B cell (primary cell): ENCODE data around the gene OST4. TPM values are rescaled to one million over a fixed set of nuclear protein-coding genes. Genes with fewer than 3 reads are reported as not detected.

ENCODE experiments used
- ATAC-seq: fragments of 200-7000 bp; cut with Tn5 transposase; one replicate; pipeline ENCODE4 v1.10.0; 2021; ENCODE audit warnings: low read depth, mild to moderate bottlenecking, moderate number of reproducible peaks, moderate library complexity
- CTCF ChIA-PET: fragments of 350-600 bp; sonication (Branson Sonifier 250); formaldehyde crosslinking; loops from one replicate; lab custom pipeline; 2021; ENCODE audit warnings: antibody characterized with exemption, inconsistent platforms; lab: Charles Lee
- POLR2A ChIA-PET: fragments of 350-600 bp; sonication (Branson Sonifier 250); formaldehyde crosslinking; loops from one replicate; lab custom pipeline; 2021; ENCODE audit warnings: antibody characterized with exemption; lab: Charles Lee
- DNase-seq: peaks from one replicate; pipeline ENCODE4 v3.0.0; 2013
- H2AFZ ChIP-seq: 2 replicates; pipeline ENCODE4 v1.6.1; 2012; ENCODE audit warnings: mild to moderate bottlenecking, low read depth, low read length; ENCODE audit not compliant: insufficient read depth, poor library complexity, severe bottlenecking
- H3K27ac ChIP-seq, 2 donors: 1 replicate in 1 of 2; 2 replicates in 1 of 2; pipeline ENCODE4 v1.5.1; 2012 to 2013; ENCODE audit warnings: low read length in 2 of 2, mild to moderate bottlenecking in 2 of 2, moderate library complexity in 1 of 2
- H3K27me3 ChIP-seq, 4 experiments: fragments of 200-600 bp in 1 of 4; sonication (generic) in 1 of 4; replicated peaks in 1 of 4; 1 replicate in 2 of 4; 2 replicates in 2 of 4; pipeline versions ENCODE4 v1.6.1 to v1.7.0; 2013 to 2016; ENCODE audit warnings: low read length in 3 of 4, mild to moderate bottlenecking in 2 of 4, mixed read lengths in 1 of 4, moderate library complexity in 1 of 4; ENCODE audit not compliant: insufficient read depth in 4 of 4, control insufficient read depth in 3 of 4; ENCODE audit errors: control extremely low read depth in 1 of 4
- H3K36me3 ChIP-seq, 2 experiments: replicated peaks in 1 of 2; 1 replicate in 1 of 2; 2 replicates in 1 of 2; pipeline versions ENCODE4 v1.6.1 to v1.7.1; 2013; ENCODE audit warnings: low read length in 1 of 2; ENCODE audit not compliant: insufficient read depth in 2 of 2, control insufficient read depth in 1 of 2; ENCODE audit errors: control extremely low read depth in 1 of 2, extremely low read depth in 1 of 2
- H3K4me1 ChIP-seq, 2 donors: fragments of 200-600 bp in 1 of 2; sonication (generic) in 1 of 2; 1 replicate in 1 of 2; 2 replicates in 1 of 2; pipeline versions ENCODE4 v1.5.1 to v1.6.1; 2013 to 2017; ENCODE audit warnings: low read length in 2 of 2; ENCODE audit not compliant: control insufficient read depth in 2 of 2, insufficient read depth in 2 of 2
- H3K4me2 ChIP-seq: replicated peaks from 2 replicates; pipeline ENCODE3; 2012; ENCODE audit warnings: mild to moderate bottlenecking, low read depth, low read length; ENCODE audit not compliant: poor library complexity, severe bottlenecking
- H3K4me3 ChIP-seq, 5 experiments: fragments of 200-600 bp in 1 of 5; sonication (generic) in 1 of 5; 1 replicate in 3 of 5; 2 replicates in 2 of 5; pipeline versions ENCODE4 v1.5.1 to v1.7.0; 2011 to 2016; ENCODE audit warnings: low read length in 4 of 5, mild to moderate bottlenecking in 4 of 5, low read depth in 2 of 5, control low read depth in 1 of 5, moderate library complexity in 1 of 5; ENCODE audit not compliant: insufficient read depth in 1 of 5; ENCODE audit errors: control extremely low read depth in 1 of 5, extremely low read depth in 1 of 5
- H3K79me2 ChIP-seq: fragments of 200-600 bp; sonication (generic); one replicate; pipeline ENCODE4 v1.6.0; 2016; ENCODE audit warnings: low read length; ENCODE audit not compliant: control insufficient read depth, insufficient read depth
- H3K9ac ChIP-seq: fragments of 200-600 bp; sonication (generic); 2 replicates; pipeline ENCODE4 v1.6.1; 2017; ENCODE audit warnings: mild to moderate bottlenecking, low read length, moderate library complexity
- H3K9me3 ChIP-seq, 3 donors: one replicate each; pipeline versions ENCODE4 v1.6.1 to v1.7.1; 2013; ENCODE audit warnings: low read length in 2 of 3; ENCODE audit not compliant: control insufficient read depth in 2 of 3, insufficient read depth in 1 of 3; ENCODE audit errors: control extremely low read depth in 1 of 3
- H4K20me1 ChIP-seq: 2 replicates; pipeline ENCODE4 v1.6.0; 2012; ENCODE audit warnings: mild to moderate bottlenecking, low read length; ENCODE audit not compliant: insufficient read depth, control insufficient read depth, poor library complexity, severe bottlenecking
- H3K27ac Mint-ChIP-seq: one replicate; pipeline ENCODE4 v1.8.0; 2021; ENCODE audit warnings: mixed read lengths
- H3K27me3 Mint-ChIP-seq: one replicate; pipeline ENCODE4 v1.8.0; 2021; ENCODE audit warnings: mixed read lengths
- H3K4me1 Mint-ChIP-seq: one replicate; pipeline ENCODE4 v1.8.0; 2021; ENCODE audit warnings: mixed read lengths
- H3K4me3 Mint-ChIP-seq: one replicate; pipeline ENCODE4 v1.8.0; 2021; ENCODE audit warnings: mixed read lengths
- H3K9me3 Mint-ChIP-seq: one replicate; pipeline ENCODE4 v1.8.0; 2022; ENCODE audit warnings: mixed read lengths; ENCODE audit not compliant: insufficient read depth
- EZH2 ChIP-seq: IDR thresholded peaks from 2 replicates; pipeline ENCODE4 v1.6.1; 2012; ENCODE audit warnings: borderline replicate concordance, low read depth, mild to moderate bottlenecking, moderate library complexity, low read length; ENCODE audit not compliant: insufficient read depth, poor library complexity, severe bottlenecking
- WGBS: methylation state at CpG from one replicate; pipeline ENCODE4 v1.1.5; 2013; ENCODE audit warnings: missing lambda C conversion rate; ENCODE audit not compliant: insufficient coverage; 5-methylcytosine and 5-hydroxymethylcytosine counted together
- intact Hi-C: fragments of 100-400 bp; cut with micrococcal nuclease; formaldehyde crosslinking; loops from one replicate; pipeline ENCODE4 v1.10.0; 2022
- polyA plus RNA-seq: library from polyadenylated mRNA; depleted of rRNA; stranded (reverse); fragments of >200 nt; gene quantifications from 2 replicates; pipeline ENCODE4 v1.2.3, GENCODE V29; 2012
- total RNA-seq, 2 donors: library from RNA; stranded (reverse); fragments of 120-200 nt in 1 of 2; gene quantifications; 1 replicate in 1 of 2; 2 replicates in 1 of 2; pipeline versions ENCODE4 v1.2.3 to v1.2.4, GENCODE V29; 2013 to 2022
- TF ChIP-seq, protein P1 (sequence below): fragments of 200-600 bp; IDR thresholded peaks from one replicate; pipeline ENCODE4 v1.8.0; 2022; ENCODE audit warnings: antibody characterized with exemption, mild to moderate bottlenecking

Gene OST4
- total and polyA plus RNA-seq, 2 donors (not counting 1 experiment from before 2014, with no cell fraction given): 195 to 257 TPM

DNA sequence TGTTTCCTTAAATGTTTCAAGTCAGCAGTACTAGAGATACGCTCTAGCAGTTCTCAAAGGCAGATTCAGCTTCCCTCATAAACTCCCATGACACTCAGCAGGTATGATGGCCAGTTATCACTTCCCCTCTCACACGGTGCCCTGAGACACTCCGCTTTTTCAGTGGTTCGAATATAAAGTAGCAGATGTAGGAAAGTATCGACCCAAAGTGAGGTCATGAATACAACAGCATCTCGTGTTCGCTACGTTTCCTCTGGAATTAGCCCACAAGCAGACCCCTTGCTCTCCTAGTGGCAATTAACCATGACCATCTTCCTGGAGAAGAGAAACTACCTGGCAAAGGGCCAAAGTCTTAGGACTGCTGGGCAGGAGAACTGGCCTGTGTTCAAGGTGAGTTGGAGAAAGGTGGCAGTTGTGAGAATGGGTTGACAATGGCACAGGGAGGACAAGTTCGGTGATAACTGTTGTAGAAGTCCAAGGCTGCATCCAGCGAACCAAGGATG is 29.2 kb downstream of the OST4 start:
- H3K9me3 Mint-ChIP-seq: no peaks in the 10 kb centered on the region
- Histone ChIP-seq H4K20me1 (peaks cover 7% of the 10 kb centered on the region), H3K9me3 (no peaks in the 10 kb centered on the region), H3K79me2 (no peaks in the 10 kb centered on the region), H3K4me1 (peaks cover 28 to 37% of the 10 kb centered on the region in 2 donors), H3K9ac (peak overlapping the region; percentile 39), H3K36me3 (peaks cover 0 to 41% of the 10 kb centered on the region in 2 experiments), H3K4me3 (peak overlapping the region in 3 of 5 experiments; percentile 13 to 51 (median 41)), H3K27me3 (no peaks in the 10 kb centered on the region), H2AFZ (no peak overlapping the region), H3K27ac (peak overlapping the region; percentile 83 to 92), H3K4me2 (peak overlapping the region; percentile 66)
- peaks cover 29% of the 10 kb centered on the region for H3K4me1 Mint-ChIP-seq
- CTCF ChIA-PET: interaction anchor here (1.7 kb wide), 1 partner anchor 9 kb away, joined by 10 read pairs; the partner anchor contains the start of gene AGBL5
- DNase-seq (peak; percentile 93), ATAC-seq (peak; percentile 99)
- TF ChIP-seq EZH2: no peak
- TF ChIP-seq, protein P1, sequence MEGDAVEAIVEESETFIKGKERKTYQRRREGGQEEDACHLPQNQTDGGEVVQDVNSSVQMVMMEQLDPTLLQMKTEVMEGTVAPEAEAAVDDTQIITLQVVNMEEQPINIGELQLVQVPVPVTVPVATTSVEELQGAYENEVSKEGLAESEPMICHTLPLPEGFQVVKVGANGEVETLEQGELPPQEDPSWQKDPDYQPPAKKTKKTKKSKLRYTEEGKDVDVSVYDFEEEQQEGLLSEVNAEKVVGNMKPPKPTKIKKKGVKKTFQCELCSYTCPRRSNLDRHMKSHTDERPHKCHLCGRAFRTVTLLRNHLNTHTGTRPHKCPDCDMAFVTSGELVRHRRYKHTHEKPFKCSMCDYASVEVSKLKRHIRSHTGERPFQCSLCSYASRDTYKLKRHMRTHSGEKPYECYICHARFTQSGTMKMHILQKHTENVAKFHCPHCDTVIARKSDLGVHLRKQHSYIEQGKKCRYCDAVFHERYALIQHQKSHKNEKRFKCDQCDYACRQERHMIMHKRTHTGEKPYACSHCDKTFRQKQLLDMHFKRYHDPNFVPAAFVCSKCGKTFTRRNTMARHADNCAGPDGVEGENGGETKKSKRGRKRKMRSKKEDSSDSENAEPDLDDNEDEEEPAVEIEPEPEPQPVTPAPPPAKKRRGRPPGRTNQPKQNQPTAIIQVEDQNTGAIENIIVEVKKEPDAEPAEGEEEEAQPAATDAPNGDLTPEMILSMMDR: no peak
- POLR2A ChIA-PET: interaction anchor here (0.6 to 2.9 kb wide), 4 partner anchors 9 to 353 kb away, joined by 3 to 24 read pairs (median 3); partner anchors contain the start of gene AGBL5
- H3K27ac Mint-ChIP-seq: peak overlapping the region; percentile 97
- WGBS: 54% methylated on average over 4 of the region's 10 CpGs
- H3K4me3 Mint-ChIP-seq: peak overlapping the region; percentile 75
- intact Hi-C loops: loop anchor here (1.0 kb wide), 2 partner anchors 8 to 10 kb away; partner anchors contain the start of gene TMEM214
- no peaks in the 10 kb centered on the region for H3K27me3 Mint-ChIP-seq

DNA sequence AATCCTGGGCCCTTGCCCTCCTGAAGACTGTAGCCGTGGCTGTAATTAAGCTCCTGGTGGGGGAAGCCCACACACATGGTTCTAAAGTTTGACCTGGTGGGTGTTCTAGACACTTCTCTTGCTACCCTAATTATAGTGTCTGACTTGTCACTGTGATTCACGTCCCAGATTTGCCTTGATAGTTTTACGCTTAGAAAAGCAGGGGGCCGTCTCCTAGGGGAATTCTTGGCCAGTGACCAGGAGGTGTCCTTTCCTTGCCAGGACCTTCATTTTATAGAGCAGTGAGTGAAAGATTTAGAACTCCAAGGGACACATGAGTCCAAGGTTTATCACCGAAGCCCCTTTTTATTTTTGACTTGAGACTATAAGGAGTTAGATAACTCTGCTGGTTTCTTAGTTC is 29.7 kb downstream of the OST4 start:
- Mint-ChIP-seq H3K27ac (peak overlapping the region; percentile 97), H3K27me3 (no peaks in the 10 kb centered on the region), H3K4me3 (peak overlapping the region; percentile 75), H3K4me1 (peaks cover 29% of the 10 kb centered on the region), H3K9me3 (no peaks in the 10 kb centered on the region)
- Histone ChIP-seq H4K20me1 (peaks cover 11% of the 10 kb centered on the region), H2AFZ (no peak overlapping the region), H3K27ac (peak overlapping the region; percentile 83 to 92), H3K79me2 (no peaks in the 10 kb centered on the region), H3K9me3 (no peaks in the 10 kb centered on the region), H3K9ac (peak overlapping the region; percentile 16), H3K4me2 (peak overlapping the region; percentile 66), H3K36me3 (peaks cover 1 to 45% of the 10 kb centered on the region in 2 experiments), H3K4me1 (peaks cover 28 to 37% of the 10 kb centered on the region in 2 donors), H3K27me3 (no peaks in the 10 kb centered on the region), H3K4me3 (peak overlapping the region in 3 of 5 experiments; percentile 10 to 51 (median 28))
- no peak for DNase-seq
- WGBS: 12% methylated on average over 3 of the region's 5 CpGs
- ATAC-seq: peak; percentile 39
- intact Hi-C loops: loop anchor here (1.0 kb wide), 2 partner anchors 9 kb away; partner anchors contain the start of gene TMEM214
- CTCF ChIA-PET: interaction anchor here (1.0 to 1.7 kb wide), 3 partner anchors 9 to 40 kb away, joined by 3 to 10 read pairs (median 4); partner anchors contain the start of gene AGBL5
- no peak for TF ChIP-seq EZH2
- TF ChIP-seq, protein P1: no peak
- POLR2A ChIA-PET: interaction anchor here (0.6 to 2.9 kb wide), 4 partner anchors 9 to 353 kb away, joined by 3 to 24 read pairs (median 3); partner anchors contain the start of gene AGBL5
